GM10266 (cell line): ENCODE measurements around the gene SERTAD4.
"Not testable (repeated sequence)": the region's sequence is repeated elsewhere in the genome, so short reads cannot be mapped to it uniquely, and the experiment has no call there.

Experiments used
- DNase-seq: peaks from one replicate; pipeline ENCODE4 v3.0.0; 2012; ENCODE audit errors: extremely low spot score
- TF ChIP-seq, protein P1 (sequence below): IDR thresholded peaks from 2 replicates; pipeline ENCODE4 v1.5.1; 2012; ENCODE audit warnings: mild to moderate bottlenecking, low read depth; ENCODE audit not compliant: control insufficient read depth, insufficient read depth; ENCODE audit errors: missing control alignments

SERTAD4 gene

DNA sequence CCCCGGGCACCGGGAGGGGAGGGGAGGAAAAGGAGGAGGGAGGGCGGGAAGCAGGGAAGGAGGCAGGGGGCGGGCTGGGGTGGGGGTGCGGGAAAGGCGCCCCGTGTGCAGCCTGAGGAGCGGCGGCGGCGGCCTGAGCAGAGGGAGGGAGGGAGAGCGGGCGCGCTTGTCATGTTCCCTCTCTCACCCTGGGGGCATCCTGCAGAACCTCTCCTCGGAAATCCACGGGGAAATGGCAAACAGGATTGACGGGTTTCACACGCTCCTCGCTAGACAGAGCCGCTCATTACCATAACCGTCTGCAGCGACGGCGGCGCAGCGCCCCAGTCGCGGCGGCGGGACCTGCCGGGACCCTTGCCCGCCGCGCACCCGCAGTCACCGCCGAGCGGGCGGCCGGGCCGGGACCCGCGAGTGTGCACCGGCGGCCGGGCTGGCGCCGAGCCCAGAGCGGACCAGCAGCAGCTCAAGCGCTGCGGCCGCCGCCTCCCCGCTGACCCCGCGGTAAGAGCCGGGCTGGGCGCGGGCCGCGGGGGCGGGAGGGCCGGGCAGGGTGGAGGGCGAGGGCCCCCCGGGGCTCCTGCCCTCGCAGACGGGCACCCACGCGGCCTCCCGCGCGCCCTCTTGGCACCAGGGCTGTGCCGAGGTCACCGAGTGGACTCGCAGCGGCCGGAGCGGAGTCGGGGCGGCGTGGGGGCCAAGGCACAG is at the start of gene SERTAD4:
Gene SERTAD4, plus strand, starts transcription at position 286 of the 705 bp plus-strand sequence. CDS start 5,165 bp downstream, outside the sequence.
- no peak for DNase-seq
- TF ChIP-seq, protein P1, sequence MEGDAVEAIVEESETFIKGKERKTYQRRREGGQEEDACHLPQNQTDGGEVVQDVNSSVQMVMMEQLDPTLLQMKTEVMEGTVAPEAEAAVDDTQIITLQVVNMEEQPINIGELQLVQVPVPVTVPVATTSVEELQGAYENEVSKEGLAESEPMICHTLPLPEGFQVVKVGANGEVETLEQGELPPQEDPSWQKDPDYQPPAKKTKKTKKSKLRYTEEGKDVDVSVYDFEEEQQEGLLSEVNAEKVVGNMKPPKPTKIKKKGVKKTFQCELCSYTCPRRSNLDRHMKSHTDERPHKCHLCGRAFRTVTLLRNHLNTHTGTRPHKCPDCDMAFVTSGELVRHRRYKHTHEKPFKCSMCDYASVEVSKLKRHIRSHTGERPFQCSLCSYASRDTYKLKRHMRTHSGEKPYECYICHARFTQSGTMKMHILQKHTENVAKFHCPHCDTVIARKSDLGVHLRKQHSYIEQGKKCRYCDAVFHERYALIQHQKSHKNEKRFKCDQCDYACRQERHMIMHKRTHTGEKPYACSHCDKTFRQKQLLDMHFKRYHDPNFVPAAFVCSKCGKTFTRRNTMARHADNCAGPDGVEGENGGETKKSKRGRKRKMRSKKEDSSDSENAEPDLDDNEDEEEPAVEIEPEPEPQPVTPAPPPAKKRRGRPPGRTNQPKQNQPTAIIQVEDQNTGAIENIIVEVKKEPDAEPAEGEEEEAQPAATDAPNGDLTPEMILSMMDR = no peak

DNA sequence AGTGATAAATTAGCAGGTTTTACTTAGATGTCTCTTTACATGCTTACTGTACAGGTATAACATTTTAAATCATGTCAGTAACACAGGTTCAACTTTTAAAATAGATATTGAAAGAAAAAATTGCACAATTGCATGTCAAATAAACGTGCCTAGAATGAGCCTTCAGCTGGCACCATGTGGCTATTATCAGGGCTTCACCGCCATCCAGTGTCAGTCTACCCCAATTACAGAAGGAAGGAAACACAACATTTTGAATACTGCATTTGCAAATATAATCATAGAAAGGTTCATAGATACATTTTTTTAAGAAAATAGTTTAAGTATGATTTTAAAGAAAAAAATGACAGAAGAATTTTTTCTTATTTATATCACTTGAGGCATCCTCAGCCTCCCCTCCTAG is 47.5 kb upstream of the SERTAD4 start:
- TF ChIP-seq, protein P1 = no peak
- no peak for DNase-seq

DNA sequence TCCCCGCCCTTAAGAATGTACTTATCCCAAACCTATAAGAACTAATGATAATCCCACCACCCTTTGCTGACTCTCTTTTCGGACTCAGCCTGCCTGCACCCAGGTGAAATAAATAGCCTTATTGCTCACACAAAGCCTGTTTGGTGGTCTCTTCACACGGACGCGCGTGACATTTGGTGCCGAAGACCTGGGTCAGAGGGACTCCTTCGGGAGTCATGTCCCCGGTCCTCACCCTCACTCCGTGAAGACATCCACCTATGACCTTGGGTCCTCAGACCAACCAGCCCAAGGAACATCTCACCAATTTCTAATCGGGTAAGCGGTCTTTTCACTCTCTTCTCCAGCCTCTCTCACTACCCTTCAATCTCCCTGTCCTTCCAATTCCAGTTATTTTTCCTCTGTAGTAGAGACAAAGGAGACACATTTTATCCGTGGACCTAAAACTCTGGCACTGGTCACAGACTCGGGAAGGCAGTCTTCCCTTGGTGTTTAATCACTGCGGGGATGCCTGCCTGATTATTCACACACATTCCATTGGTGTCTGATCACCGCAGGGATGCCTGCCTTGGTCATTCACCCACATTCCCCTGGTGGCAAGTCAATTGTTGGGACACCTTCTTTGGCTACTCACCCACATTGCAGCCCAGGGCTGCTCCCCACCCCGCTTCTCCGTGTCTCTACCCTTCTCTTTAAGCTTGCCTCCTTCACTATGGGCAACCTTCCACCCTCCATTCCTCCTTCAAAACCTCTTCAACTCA is 44.6 kb upstream of the SERTAD4 start:
- DNase-seq = not testable (repeated sequence)

DNA sequence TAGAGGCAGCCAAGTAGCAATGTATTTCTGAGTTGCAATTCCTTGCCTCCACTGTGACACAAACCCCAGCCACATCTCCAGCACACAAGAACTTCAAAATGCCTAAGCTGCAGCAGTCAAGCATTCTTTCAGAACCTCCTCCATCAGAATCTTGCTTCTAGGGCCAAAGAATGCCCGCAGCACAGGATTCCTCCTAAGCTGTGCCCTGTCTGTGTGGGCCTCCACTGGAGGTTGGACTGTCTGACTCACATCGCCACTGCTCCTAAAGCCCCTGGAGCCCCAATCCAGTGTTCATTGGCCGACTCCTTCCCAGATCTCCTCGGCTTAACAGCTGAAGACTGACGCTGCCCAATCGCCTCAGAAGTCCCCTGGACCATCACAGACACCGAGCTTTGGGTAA is 43.2 kb upstream of the SERTAD4 start:
- no peak for DNase-seq
- TF ChIP-seq, protein P1 = no peak

DNA sequence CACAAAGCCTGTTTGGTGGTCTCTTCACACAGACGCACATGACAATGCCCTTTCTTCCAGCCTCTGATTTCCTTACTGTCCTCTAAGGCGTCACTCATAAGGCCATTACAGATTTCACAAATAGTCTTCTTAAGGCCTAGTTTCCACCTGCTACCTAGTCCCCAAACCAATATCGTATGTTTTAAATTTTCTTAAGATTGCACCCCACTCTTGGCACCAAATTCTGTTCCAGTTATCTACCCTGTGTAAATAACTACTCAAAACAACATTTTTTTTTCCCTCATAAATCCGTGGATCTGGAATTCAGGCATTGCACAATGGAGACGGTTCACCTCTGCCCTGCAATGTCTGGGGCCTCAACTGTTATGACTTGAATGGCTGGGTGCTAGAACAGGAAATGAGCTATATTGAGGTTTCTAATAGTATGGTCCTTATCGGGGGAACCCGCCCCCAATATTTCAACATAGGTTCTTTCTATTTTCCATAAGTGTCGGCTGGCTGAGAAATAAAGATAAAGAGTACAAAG is 36.9 kb upstream of the SERTAD4 start:
- DNase-seq = no peak
- TF ChIP-seq, protein P1 = no peak

DNA sequence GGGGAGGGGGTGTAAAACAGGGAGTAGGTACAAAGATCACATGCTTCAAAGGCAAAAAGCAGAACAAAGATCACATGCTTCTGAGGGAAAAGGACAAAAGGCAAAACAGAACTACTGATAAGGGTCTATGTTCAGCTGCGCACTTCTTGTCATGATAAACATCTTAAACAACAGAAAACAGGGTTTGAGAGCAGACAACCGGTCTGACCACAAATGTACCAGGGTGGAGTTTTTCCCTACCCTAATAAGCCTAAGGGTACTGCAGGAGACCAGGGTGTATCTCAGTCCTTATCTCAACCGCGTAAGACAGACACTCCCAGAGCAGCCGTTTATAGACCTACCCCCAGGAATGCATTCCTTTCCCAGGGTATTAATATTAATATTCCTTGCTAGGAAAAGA is 36.3 kb upstream of the SERTAD4 start:
- DNase-seq = not testable (repeated sequence)

DNA sequence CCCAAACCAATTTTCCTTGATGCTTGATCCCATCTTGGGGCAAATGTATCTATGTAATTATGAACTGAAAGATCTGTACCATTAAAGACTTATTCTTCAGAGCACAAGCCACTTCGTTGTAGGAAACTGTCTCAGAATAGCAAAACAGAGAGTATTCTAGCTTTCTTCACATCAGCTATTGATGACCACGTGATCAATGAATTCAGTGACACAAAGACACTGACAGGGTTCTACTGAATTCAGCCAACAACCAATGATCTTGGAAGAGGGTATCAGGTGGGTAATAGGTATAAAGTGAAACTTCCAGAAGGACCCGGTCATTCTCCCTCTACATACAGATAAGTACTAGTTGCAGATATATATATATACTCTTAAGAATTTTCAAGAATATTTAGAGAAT is 33.8 kb upstream of the SERTAD4 start:
- TF ChIP-seq, protein P1 = no peak
- DNase-seq = no peak

DNA sequence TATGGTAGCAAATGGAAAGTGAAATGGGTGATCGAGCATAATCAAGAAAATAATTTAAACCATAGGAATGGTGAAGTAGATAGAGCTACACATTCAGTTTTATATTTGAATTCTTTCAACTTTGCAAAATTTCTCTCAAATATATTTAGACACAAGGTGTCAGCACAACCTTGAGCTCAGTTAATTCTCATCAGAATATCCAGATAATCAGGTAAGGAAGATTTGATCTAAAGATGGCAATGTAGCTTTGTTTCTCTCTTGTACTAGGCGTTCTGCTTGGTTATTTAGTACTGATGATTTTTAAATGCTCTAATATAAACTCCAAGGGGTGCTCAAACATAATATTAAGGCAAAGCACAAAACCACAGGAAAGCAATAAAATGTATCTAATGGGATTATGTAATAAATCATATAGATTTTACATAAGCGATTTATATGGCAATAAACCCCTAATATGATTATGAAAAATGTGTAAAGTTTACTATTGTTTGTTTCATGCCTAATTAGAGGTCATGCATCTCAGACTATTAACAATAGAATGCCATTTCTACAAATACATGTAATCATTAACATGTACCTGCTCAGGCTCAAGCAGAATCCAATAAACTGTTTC is 32.4 kb upstream of the SERTAD4 start:
- TF ChIP-seq, protein P1 = no peak
- no peak for DNase-seq
